DOHH2 (cell line): ENCODE results near the gene RANBP3L.

ENCODE experiments used
- H3F3A ChIP-seq: fragments of 200-600 bp; sonication (generic), shearing (Covaris generic); 2 replicates; pipeline ENCODE4 v1.6.0; 2016; ENCODE audit warnings: antibody characterized with exemption, mild to moderate bottlenecking; ENCODE audit not compliant: control insufficient read depth, insufficient read depth
- H3K27ac ChIP-seq: fragments of 200-600 bp; sonication (generic); 2 replicates; pipeline ENCODE4 v1.5.1; 2014; ENCODE audit warnings: low read depth, mild to moderate bottlenecking, low read length, moderate library complexity
- H3K27me3 ChIP-seq: fragments of 200-600 bp; sonication (generic); 2 replicates; pipeline ENCODE4 v1.6.1; 2014; ENCODE audit warnings: mild to moderate bottlenecking, low read length, mixed read lengths; ENCODE audit not compliant: control insufficient read depth
- H3K36me3 ChIP-seq: fragments of 200-600 bp; sonication (generic); 2 replicates; pipeline ENCODE4 v1.6.1; 2014; ENCODE audit warnings: mild to moderate bottlenecking, low read length, moderate library complexity, mixed read lengths; ENCODE audit not compliant: control insufficient read depth
- H3K4me1 ChIP-seq: fragments of 200-600 bp; sonication (generic); 2 replicates; pipeline ENCODE4 v1.6.1; 2014; ENCODE audit warnings: mild to moderate bottlenecking, low read length, mixed read lengths; ENCODE audit not compliant: control insufficient read depth
- H3K4me2 ChIP-seq: fragments of 200-600 bp; sonication (generic); 2 replicates; pipeline ENCODE4 v1.6.0; 2014; ENCODE audit warnings: mild to moderate bottlenecking, low read length, moderate library complexity
- H3K4me3 ChIP-seq: fragments of 200-600 bp; sonication (generic); 2 replicates; pipeline ENCODE4 v1.5.1; 2014; ENCODE audit warnings: mild to moderate bottlenecking, low read length, mixed read lengths
- H3K79me2 ChIP-seq: fragments of 200-600 bp; sonication (generic); 2 replicates; pipeline ENCODE4 v1.6.1; 2014; ENCODE audit warnings: mild to moderate bottlenecking, low read length, mixed read lengths; ENCODE audit not compliant: control insufficient read depth
- H3K9me2 ChIP-seq: fragments of 200-600 bp; sonication (generic); replicated peaks from 2 replicates; pipeline ENCODE4 v1.6.1; 2014; ENCODE audit warnings: mild to moderate bottlenecking, low read length, mixed read lengths; ENCODE audit not compliant: control insufficient read depth
- H3K9me3 ChIP-seq: fragments of 200-600 bp; sonication (generic); 2 replicates; pipeline ENCODE4 v1.6.1; 2014; ENCODE audit warnings: antibody characterized with exemption, low read length, mixed read lengths; ENCODE audit not compliant: control insufficient read depth, insufficient read depth
- H4K20me1 ChIP-seq: fragments of 200-600 bp; sonication (generic); 2 replicates; pipeline ENCODE4 v1.6.0; 2014; ENCODE audit warnings: low read depth, mild to moderate bottlenecking, antibody characterized with exemption, low read length, moderate library complexity; ENCODE audit not compliant: control insufficient read depth, insufficient read depth
- CTCF ChIP-seq: fragments of 200-600 bp; sonication (generic); IDR thresholded peaks from one replicate; pipeline ENCODE4 v1.5.1; 2014; ENCODE audit warnings: antibody characterized with exemption, mild to moderate bottlenecking, low read depth, low read length; ENCODE audit not compliant: poor library complexity, severe bottlenecking
- EZH2phosphoT487 ChIP-seq: fragments of 200-600 bp; sonication (generic); IDR thresholded peaks from 2 replicates; pipeline ENCODE4 v1.6.1; 2017; ENCODE audit warnings: borderline replicate concordance, mild to moderate bottlenecking, antibody characterized with exemption, low read length, moderate library complexity, mixed read lengths

The RANBP3L gene

GRCh38 chr5:36310138-36310537, 8.4 kb upstream of the RANBP3L start:
- no peaks in the 10 kb centered on the region for H4K20me1 ChIP-seq
- H3F3A ChIP-seq: no peaks in the 10 kb centered on the region
- peaks cover 39% of the 10 kb centered on the region for H3K4me1 ChIP-seq
- no peaks in the 10 kb centered on the region for H3K27me3 ChIP-seq
- no peaks in the 10 kb centered on the region for H3K9me2 ChIP-seq
- H3K4me2 ChIP-seq: no peak overlapping the region
- TF ChIP-seq EZH2phosphoT487 (no peak), CTCF (no peak)
- no peaks in the 10 kb centered on the region for H3K79me2 ChIP-seq
- no peaks in the 10 kb centered on the region for H3K9me3 ChIP-seq
- no peak overlapping the region for H3K4me3 ChIP-seq
- no peaks in the 10 kb centered on the region for H3K36me3 ChIP-seq
- no peak overlapping the region for H3K27ac ChIP-seq

- H3K9me3 ChIP-seq: no peaks in the 10 kb centered on the region
- no peaks in the 10 kb centered on the region for H3F3A ChIP-seq
- no peaks in the 10 kb centered on the region for H3K9me2 ChIP-seq
- no peaks in the 10 kb centered on the region for H3K79me2 ChIP-seq
- H3K4me3 ChIP-seq: no peak overlapping the region
- no peaks in the 10 kb centered on the region for H4K20me1 ChIP-seq
- H3K4me2 ChIP-seq: no peak overlapping the region
- H3K4me1 ChIP-seq: peaks cover 37% of the 10 kb centered on the region
- H3K27ac ChIP-seq: no peak overlapping the region
- H3K36me3 ChIP-seq: no peaks in the 10 kb centered on the region
- no peaks in the 10 kb centered on the region for H3K27me3 ChIP-seq
- TF ChIP-seq CTCF (peak; percentile 78), EZH2phosphoT487 (no peak)
Measured at GRCh38 chr5:36305571-36306326, 4.0 kb upstream of the RANBP3L start.

- Histone ChIP-seq H3K27ac (no peak overlapping the region), H3K9me3 (no peaks in the 10 kb centered on the region), H3K4me3 (no peak overlapping the region), H3K4me2 (no peak overlapping the region), H3K27me3 (no peaks in the 10 kb centered on the region), H3K9me2 (no peaks in the 10 kb centered on the region), H3F3A (no peaks in the 10 kb centered on the region), H3K36me3 (no peaks in the 10 kb centered on the region), H3K79me2 (no peaks in the 10 kb centered on the region), H4K20me1 (no peaks in the 10 kb centered on the region), H3K4me1 (peaks cover 28% of the 10 kb centered on the region)
- TF ChIP-seq CTCF (no peak), EZH2phosphoT487 (no peak)
Measured at GRCh38 chr5:36304095-36304805, 2.5 kb upstream of the RANBP3L start.
